ENCODE results near the gene JMJD1C. TPM values are rescaled to one million over a fixed set of nuclear protein-coding genes. Genes with fewer than 3 reads are reported as not detected.

Gene JMJD1C
- total RNA-seq, 1 experiment from 2014 or later: 66.3 TPM

GRCh38 chr10:63384675-63385074, 81.1 kb downstream of the JMJD1C start:
- Histone ChIP-seq H3K27me3 (ENCODE audit: insufficient read depth, low read length) (no peaks in the 10 kb centered on the region), H3K9me2 (ENCODE audit: insufficient read depth) (no peaks in the 10 kb centered on the region), H3K9me3 (ENCODE audit: control insufficient read depth in 1 of 2, insufficient read depth in 1 of 2, low read depth in 1 of 2, low read length in 2 of 2) (no peaks in the 10 kb centered on the region), H3K9ac (ENCODE audit: low read length) (no peak overlapping the region), H3K27ac (ENCODE audit: low read depth, low read length) (no peak overlapping the region), H3K4me2 (ENCODE audit: low read length) (no peak overlapping the region), H3K79me2 (ENCODE audit: insufficient read depth, low read length) (peaks cover 83% of the 10 kb centered on the region), H4K20me1 (ENCODE audit: insufficient read depth) (peaks cover 5% of the 10 kb centered on the region; the same call in 1 of the 2 replicates), H3K36me3 (ENCODE audit: control insufficient read depth in 1 of 2, insufficient read depth in 2 of 2, low read length in 2 of 2) (no peaks in the 10 kb centered on the region), H2AFZ (ENCODE audit: low read depth, low read length, poor library complexity, severe bottlenecking) (no peak overlapping the region), H3K4me3 (replicated peaks in 1 of 2; ENCODE audit: low read depth in 1 of 2, low read length in 2 of 2) (no peak overlapping the region), H3K4me1 (ENCODE audit: control insufficient read depth in 1 of 2, insufficient read depth in 2 of 2, low read length in 2 of 2) (no peaks in the 10 kb centered on the region)
- POLR2A ChIA-PET: no interaction called here
- intact Hi-C loops (cut with micrococcal nuclease): no loop called here
- DNase-seq (ENCODE audit: low read depth, low spot score): no peak
- TF ChIP-seq MAX (IDR thresholded peaks at IDR 0.05) (no peak), CTCF (IDR thresholded peaks at IDR 0.05 in 2 of 3, conservative IDR thresholded peaks at IDR 0.05 in 1 of 3; ENCODE audit: borderline replicate concordance in 1 of 3, insufficient read depth in 1 of 3, low read depth in 2 of 3, low read length in 2 of 3) (no peak), RAD21 (IDR thresholded peaks at IDR 0.05; ENCODE audit: low read depth) (no peak), EGR1 (IDR thresholded peaks at IDR 0.05; ENCODE audit: low read depth) (no peak), ZNF274 (IDR thresholded peaks at IDR 0.05; ENCODE audit: low read depth, low read length) (no peak), TCF7L2 (IDR thresholded peaks at IDR 0.05; ENCODE audit: borderline replicate concordance, extremely low read depth, insufficient read depth, insufficient read length) (no peak), CEBPB (IDR thresholded peaks at IDR 0.05; ENCODE audit: low read depth) (no peak), REST (IDR thresholded peaks at IDR 0.05; ENCODE audit: low read depth) (no peak), SIN3A (IDR thresholded peaks at IDR 0.05; ENCODE audit: low read depth) (no peak), SRF (IDR thresholded peaks at IDR 0.05; ENCODE audit: low read depth) (no peak), EZH2phosphoT487 (IDR thresholded peaks at IDR 0.05; ENCODE audit: borderline replicate concordance) (no peak), ELF1 (IDR thresholded peaks at IDR 0.05; ENCODE audit: borderline replicate concordance, low read depth) (no peak), YY1 (IDR thresholded peaks at IDR 0.05; ENCODE audit: extremely low read depth, insufficient replicate concordance, low read depth, low read length) (no peak), POLR2AphosphoS5 (IDR thresholded peaks at IDR 0.05; ENCODE audit: low read depth, low read length) (no peak), ATF3 (IDR thresholded peaks at IDR 0.05) (no peak), FOSL1 (IDR thresholded peaks at IDR 0.05; ENCODE audit: low read depth) (no peak), ZBTB33 (IDR thresholded peaks at IDR 0.05; ENCODE audit: extremely low read depth, insufficient replicate concordance, low read length) (no peak), SP1 (IDR thresholded peaks at IDR 0.05; ENCODE audit: low read depth) (no peak), CBX3 (IDR thresholded peaks at IDR 0.05; ENCODE audit: low read depth) (no peak), JUND (IDR thresholded peaks at IDR 0.05) (no peak)
- RAD21 ChIA-PET (ENCODE audit: low non-redundant PET in 1 of 2, low total read pairs in 2 of 2, uncharacterized antibody in 2 of 2, unreplicated experiment in 2 of 2): no interaction called here
- CTCF ChIA-PET: no interaction called here
- ATAC-seq: no peak
- BruUV-seq (replicated peaks): no TSS peak

All from HCT116 (cell line).